ENCODE measurements around the gene MEGF8.

GRCh38 chr19:42294471-42295137 lies 30.8 kb upstream of the MEGF8 start:
- TF ChIP-seq GATA2 (IDR thresholded peaks at IDR 0.05; ENCODE audit: low read depth, low read length) (no peak), GATA3 (IDR thresholded peaks at IDR 0.05; ENCODE audit: low read depth, low read length) (no peak)

All from SH-SY5Y (cell line).